BLaER1 treated with 17β-estradiol and CSF1 and Interleukin-3, amounts not matched to agents 10 nM and 100 nM (cell line): ENCODE measurements around the gene RDH8.
A peak's percentile ranks its signal among the peaks of the same experiment; 100 is the strongest.

ENCODE experiments used
- H3K27ac ChIP-seq, 11 experiments: shearing (Covaris generic); formaldehyde crosslinking; 2 replicates each; pipeline ENCODE4 v1.8.1; 2022
- H3K27me3 ChIP-seq, 11 experiments: shearing (Covaris generic); formaldehyde crosslinking; 2 replicates each; pipeline ENCODE4 v1.8.1; 2022
- H3K36me3 ChIP-seq, 11 experiments: shearing (Covaris generic); formaldehyde crosslinking; 2 replicates each; pipeline ENCODE4 v1.8.1; 2022
- H3K4me1 ChIP-seq, 10 experiments: shearing (Covaris generic); formaldehyde crosslinking; 2 replicates each; pipeline ENCODE4 v1.8.1; 2022
- H3K4me2 ChIP-seq, 11 experiments: shearing (Covaris generic); formaldehyde crosslinking; 2 replicates each; pipeline ENCODE4 v1.8.1; 2022
- H3K4me3 ChIP-seq, 10 experiments: shearing (Covaris generic); formaldehyde crosslinking; 2 replicates each; pipeline ENCODE4 v1.8.1; 2022
- H3K9ac ChIP-seq, 11 experiments: shearing (Covaris generic); formaldehyde crosslinking; 2 replicates each; pipeline ENCODE4 v1.8.1; 2022
- H3K9me3 ChIP-seq, 11 experiments: shearing (Covaris generic); formaldehyde crosslinking; replicated peaks in 1 of 11; 2 replicates each; pipeline ENCODE4 v1.8.1; 2022
- H4K20me1 ChIP-seq, 11 experiments: shearing (Covaris generic); formaldehyde crosslinking; 2 replicates each; pipeline ENCODE4 v1.8.1; 2022
- Cebpa-rat ChIP-seq, 11 experiments: shearing (Covaris generic); IDR thresholded peaks; 2 replicates each; pipeline ENCODE4 v1.8.1; 2022

RDH8 gene

DNA sequence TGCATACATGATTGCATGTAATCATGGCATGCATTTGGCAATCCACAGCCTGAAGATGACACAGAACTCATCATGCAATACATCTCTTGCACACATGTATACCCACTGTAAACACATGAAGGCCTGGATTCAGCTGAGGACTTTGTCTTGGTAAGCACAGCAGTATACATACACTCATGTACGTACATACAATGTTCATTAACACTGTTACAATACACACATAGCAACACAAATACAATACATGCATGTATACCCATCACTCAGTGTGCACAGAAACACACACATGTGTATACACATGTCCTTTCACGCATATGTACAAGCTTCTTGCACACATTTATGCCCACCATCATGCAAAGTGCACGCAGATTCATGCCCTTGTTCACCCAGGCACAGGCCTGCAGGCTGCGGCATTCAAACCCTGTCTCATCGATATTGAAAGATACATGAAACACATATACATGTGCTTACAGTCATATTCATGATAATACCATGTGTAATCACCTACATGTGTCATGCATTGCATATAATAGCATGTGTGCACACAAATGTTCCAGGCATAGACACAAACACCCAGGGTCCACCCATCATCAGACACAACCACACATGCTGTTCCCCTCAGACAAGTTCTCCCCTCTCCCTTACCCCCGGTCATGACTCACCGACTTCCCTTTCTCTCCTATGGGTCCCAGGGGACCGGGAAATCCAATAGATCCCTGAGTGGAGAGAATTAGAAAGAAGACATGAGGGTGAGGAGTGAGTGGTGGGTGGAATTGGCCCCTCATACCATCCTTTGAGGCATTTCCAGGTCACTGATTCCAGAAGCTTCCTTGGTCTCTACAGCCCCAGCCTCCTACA lies 31.6 kb upstream of the RDH8 start:
- no peak for TF ChIP-seq Cebpa-rat (IDR thresholded peaks at IDR 0.05)
- Histone ChIP-seq H3K4me1 (peaks cover 0 to 8% (median 5%) of the 10 kb centered on the region in 10 experiments; a peak in 6 of 20 replicates), H3K9ac (no peak overlapping the region)

DNA sequence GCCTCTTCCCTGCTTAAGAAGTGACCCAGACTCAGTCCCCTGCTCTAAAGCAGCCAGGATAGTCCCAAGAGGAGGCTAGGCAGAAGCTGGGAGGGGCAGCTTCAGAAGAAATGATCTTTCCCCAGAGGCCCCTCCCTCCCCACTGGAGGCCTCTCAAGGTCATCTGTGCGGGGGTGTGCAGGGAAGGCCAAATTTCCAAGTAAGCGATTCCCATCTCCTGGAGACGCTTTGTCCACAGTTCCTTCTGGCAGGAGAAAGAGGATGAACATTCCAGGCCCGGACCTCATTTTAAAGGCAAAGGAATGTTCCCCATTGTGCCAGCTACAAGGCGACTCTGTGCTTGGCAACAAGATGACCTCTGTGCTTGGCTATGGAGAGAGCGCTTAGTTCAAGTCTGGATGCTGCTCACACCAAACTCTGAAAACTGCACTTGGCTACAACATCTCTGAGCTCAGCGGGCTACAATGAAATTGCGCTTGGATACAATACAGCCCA lies 26.4 kb upstream of the RDH8 start:
- H3K4me1 ChIP-seq = peaks cover 0 to 12% (median 7%) of the 10 kb centered on the region in 10 experiments; a peak in 13 of 20 replicates
- H3K9ac ChIP-seq = no peak overlapping the region
- TF ChIP-seq Cebpa-rat (IDR thresholded peaks at IDR 0.05) = no peak
- no peak overlapping the region for H3K4me3 ChIP-seq
- H3K36me3 ChIP-seq = no peaks in the 10 kb centered on the region
- no peaks in the 10 kb centered on the region for H4K20me1 ChIP-seq
- no peak overlapping the region for H3K27ac ChIP-seq
- H3K27me3 ChIP-seq = no peaks in the 10 kb centered on the region
- H3K9me3 ChIP-seq = no peaks in the 10 kb centered on the region
- H3K4me2 ChIP-seq = no peak overlapping the region

More for the DNA sequence above, 31.6 kb upstream of the RDH8 start:
- H3K27me3 ChIP-seq = no peaks in the 10 kb centered on the region
- no peak overlapping the region for H3K27ac ChIP-seq
- peak overlapping the region in 4 of 11 experiments; percentile 6 to 27 (median 17); a peak in 4 of 22 replicates for H3K4me2 ChIP-seq
- no peaks in the 10 kb centered on the region for H3K36me3 ChIP-seq
- H4K20me1 ChIP-seq = no peaks in the 10 kb centered on the region; a peak in 1 of 22 replicates
- no peak overlapping the region for H3K4me3 ChIP-seq
- H3K9me3 ChIP-seq = no peaks in the 10 kb centered on the region

- Histone ChIP-seq H3K27ac (no peak overlapping the region), H3K9me3 (no peaks in the 10 kb centered on the region), H3K4me1 (peaks cover 0 to 10% (median 5%) of the 10 kb centered on the region in 10 experiments; a peak in 11 of 20 replicates), H3K4me2 (no peak overlapping the region), H4K20me1 (no peaks in the 10 kb centered on the region), H3K9ac (no peak overlapping the region), H3K36me3 (no peaks in the 10 kb centered on the region), H3K27me3 (no peaks in the 10 kb centered on the region), H3K4me3 (no peak overlapping the region)
- TF ChIP-seq Cebpa-rat (IDR thresholded peaks at IDR 0.05) = no peak
These were observed 23.8 kb upstream of the RDH8 start for GRCh38 chr19:9989504-9989903.

- no peak overlapping the region for H3K9ac ChIP-seq
- H3K9me3 ChIP-seq = no peaks in the 10 kb centered on the region
- H3K27ac ChIP-seq = no peak overlapping the region
- peaks cover 5 to 17% (median 13%) of the 10 kb centered on the region in 10 experiments; a peak in 17 of 20 replicates for H3K4me1 ChIP-seq
- TF ChIP-seq Cebpa-rat (IDR thresholded peaks at IDR 0.05) = no peak
- peak overlapping the region in 6 of 11 experiments; percentile 2 to 41 (median 29); a peak in 6 of 22 replicates for H3K4me2 ChIP-seq
- no peaks in the 10 kb centered on the region for H4K20me1 ChIP-seq
- H3K27me3 ChIP-seq = no peaks in the 10 kb centered on the region
- no peaks in the 10 kb centered on the region for H3K36me3 ChIP-seq
- H3K4me3 ChIP-seq = no peak overlapping the region
These were observed 21.7 kb upstream of the RDH8 start for GRCh38 chr19:9991425-9992191.

GRCh38 chr19:9995084-9995483 lies 18.2 kb upstream of the RDH8 start:
- no peak for TF ChIP-seq Cebpa-rat (IDR thresholded peaks at IDR 0.05)
- Histone ChIP-seq H3K9me3 (no peaks in the 10 kb centered on the region), H3K9ac (no peak overlapping the region), H4K20me1 (no peaks in the 10 kb centered on the region), H3K4me2 (peak overlapping the region in 5 of 11 experiments; percentile 2 to 67 (median 36); a peak in 7 of 22 replicates), H3K27me3 (no peaks in the 10 kb centered on the region), H3K4me3 (no peak overlapping the region), H3K4me1 (peaks cover 5 to 17% (median 13%) of the 10 kb centered on the region in 10 experiments; a peak in 17 of 20 replicates), H3K36me3 (no peaks in the 10 kb centered on the region), H3K27ac (no peak overlapping the region)

- Histone ChIP-seq H3K9me3 (no peaks in the 10 kb centered on the region), H3K4me2 (no peak overlapping the region), H3K4me3 (no peak overlapping the region), H3K9ac (no peak overlapping the region), H3K27ac (no peak overlapping the region), H3K36me3 (no peaks in the 10 kb centered on the region), H3K27me3 (no peaks in the 10 kb centered on the region), H4K20me1 (no peaks in the 10 kb centered on the region), H3K4me1 (peaks cover 5 to 17% (median 13%) of the 10 kb centered on the region in 10 experiments; a peak in 17 of 20 replicates)
- no peak for TF ChIP-seq Cebpa-rat (IDR thresholded peaks at IDR 0.05)
These were observed 17.3 kb upstream of the RDH8 start for GRCh38 chr19:9995999-9996398.

DNA sequence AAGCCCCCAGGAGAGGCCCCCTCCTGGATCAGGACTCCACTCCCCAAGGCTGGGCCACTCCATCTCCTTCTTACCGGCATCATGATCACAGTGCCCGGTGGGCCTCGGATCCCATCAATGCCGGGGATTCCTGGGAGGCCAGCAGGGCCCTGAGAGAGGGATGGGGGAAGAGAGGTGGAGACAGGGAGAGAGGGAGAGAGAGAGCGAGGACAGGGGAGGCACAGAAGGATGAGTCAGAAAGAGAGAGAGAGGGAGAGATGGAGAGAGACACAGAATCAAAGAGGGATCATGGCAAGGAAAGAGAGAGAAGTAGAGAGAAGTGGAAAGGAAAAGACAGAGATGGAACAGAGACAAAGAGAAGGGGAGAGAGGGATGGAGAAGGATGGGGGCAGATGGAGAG lies 16.7 kb upstream of the RDH8 start:
- Histone ChIP-seq H3K9ac (no peak overlapping the region), H3K27ac (no peak overlapping the region), H3K4me3 (no peak overlapping the region), H3K9me3 (no peaks in the 10 kb centered on the region), H3K27me3 (no peaks in the 10 kb centered on the region), H3K36me3 (no peaks in the 10 kb centered on the region), H3K4me1 (peaks cover 3 to 14% (median 12%) of the 10 kb centered on the region in 10 experiments; a peak in 17 of 20 replicates), H3K4me2 (no peak overlapping the region), H4K20me1 (no peaks in the 10 kb centered on the region)
- TF ChIP-seq Cebpa-rat (IDR thresholded peaks at IDR 0.05) = no peak

DNA sequence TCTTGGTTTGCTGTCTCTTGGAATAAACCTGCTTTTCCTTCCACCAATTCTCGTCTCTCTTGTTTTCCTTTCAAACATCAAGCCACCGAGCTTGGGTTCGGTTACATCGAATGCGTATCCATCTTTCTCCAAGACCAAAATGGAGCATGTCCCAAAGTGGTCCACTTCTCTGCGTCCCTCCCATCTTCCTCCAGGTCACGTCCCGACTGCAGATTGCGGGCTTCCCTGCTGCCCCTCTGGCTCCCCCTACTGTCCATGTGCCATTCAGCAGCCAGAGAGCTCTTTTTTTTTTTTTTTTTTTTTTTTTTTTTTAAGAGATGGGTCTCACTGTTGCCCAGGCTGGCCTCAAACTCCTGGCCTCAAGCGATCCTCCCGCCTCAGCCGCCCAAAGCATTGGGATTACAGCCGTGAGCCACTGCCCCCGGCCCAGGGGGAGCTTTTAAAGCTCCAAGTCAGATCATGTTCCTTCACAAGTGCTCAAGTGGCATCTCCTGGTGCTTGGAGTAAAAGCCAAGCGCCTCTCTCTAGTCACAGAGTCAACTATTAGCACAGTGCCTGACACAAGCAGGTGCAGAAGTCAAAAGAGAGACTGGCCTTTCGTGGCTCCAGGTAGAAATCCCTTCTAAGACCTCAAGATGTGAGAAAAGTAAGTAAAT lies 13.0 kb upstream of the RDH8 start:
- H3K9me3 ChIP-seq = no peaks in the 10 kb centered on the region
- no peaks in the 10 kb centered on the region for H3K27me3 ChIP-seq
- no peak overlapping the region for H3K9ac ChIP-seq
- no peak for TF ChIP-seq Cebpa-rat (IDR thresholded peaks at IDR 0.05)
- no peaks in the 10 kb centered on the region for H3K36me3 ChIP-seq
- H3K4me1 ChIP-seq = peaks cover 4 to 23% (median 19%) of the 10 kb centered on the region in 10 experiments
- H3K4me2 ChIP-seq = no peak overlapping the region
- no peak overlapping the region for H3K4me3 ChIP-seq
- no peaks in the 10 kb centered on the region for H4K20me1 ChIP-seq
- H3K27ac ChIP-seq = no peak overlapping the region

- H3K27me3 ChIP-seq = no peaks in the 10 kb centered on the region
- no peak overlapping the region for H3K4me3 ChIP-seq
- no peak overlapping the region for H3K4me2 ChIP-seq
- no peak overlapping the region for H3K9ac ChIP-seq
- no peaks in the 10 kb centered on the region for H3K9me3 ChIP-seq
- H3K36me3 ChIP-seq = no peaks in the 10 kb centered on the region
- TF ChIP-seq Cebpa-rat (IDR thresholded peaks at IDR 0.05) = no peak
- no peak overlapping the region for H3K27ac ChIP-seq
- H4K20me1 ChIP-seq = no peaks in the 10 kb centered on the region
- peaks cover 11 to 38% (median 34%) of the 10 kb centered on the region in 10 experiments; a peak in 19 of 20 replicates for H3K4me1 ChIP-seq
These were observed 11.4 kb upstream of the RDH8 start for GRCh38 chr19:10001899-10002298.
